Activated CD4-positive, alpha-beta T cell treated with anti-CD3 and anti-CD28 coated beads for 36 hours (primary cell): Measurements from ENCODE around the gene MAN1C1. TPM values are rescaled to one million over a fixed set of nuclear protein-coding genes. Genes with fewer than 3 reads are reported as not detected.

ENCODE experiments used
- ATAC-seq: fragments of 200-7000 bp; cut with Tn5 transposase; one replicate; pipeline ENCODE4 v1.10.0; 2021; ENCODE audit warnings: mild to moderate bottlenecking, moderate library complexity
- CTCF ChIA-PET: fragments of 350-600 bp; sonication (Branson Sonifier 250); formaldehyde crosslinking; loops from one replicate; lab custom pipeline; 2021; ENCODE audit warnings: antibody characterized with exemption; lab: Charles Lee
- POLR2A ChIA-PET: fragments of 350-600 bp; sonication (Branson Sonifier 250); formaldehyde crosslinking; loops from one replicate; lab custom pipeline; 2021; ENCODE audit warnings: antibody characterized with exemption, inconsistent platforms; lab: Charles Lee
- DNase-seq: peaks from one replicate; pipeline ENCODE4 v3.0.0-alpha.2; 2020
- H3K27ac Mint-ChIP-seq: one replicate; pipeline ENCODE4 v1.8.0; 2021; ENCODE audit warnings: mixed read lengths
- H3K27me3 Mint-ChIP-seq: one replicate; pipeline ENCODE4 v1.8.0; 2021; ENCODE audit warnings: mixed read lengths
- H3K36me3 Mint-ChIP-seq: one replicate; pipeline ENCODE4 v1.8.0; 2021; ENCODE audit warnings: low read depth, mixed read lengths
- H3K4me1 Mint-ChIP-seq: one replicate; pipeline ENCODE4 v1.8.0; 2021; ENCODE audit warnings: mixed read lengths
- H3K4me3 Mint-ChIP-seq: one replicate; pipeline ENCODE4 v1.8.0; 2021; ENCODE audit warnings: mild to moderate bottlenecking, moderate library complexity, mixed read lengths
- H3K9me3 Mint-ChIP-seq: one replicate; pipeline ENCODE4 v1.8.0; 2021; ENCODE audit warnings: low read depth, mixed read lengths
- intact Hi-C, 2 experiments: fragments of 100-400 bp; cut with DNase I in 1 of 2; cut with micrococcal nuclease in 1 of 2; formaldehyde crosslinking; loops; one replicate each; pipeline versions ENCODE4 v1.14.2 to v1.15.1; 2022 to 2024; cut with DNase I, micrococcal nuclease
- total RNA-seq, 2 experiments: library from RNA; stranded (reverse); gene quantifications; one replicate each; pipeline ENCODE4 v1.2.3, GENCODE V29; 2021

The MAN1C1 gene
- total RNA-seq, 2 experiments from 2014 or later: 10.0 to 10.1 TPM

- intact Hi-C loops: loop anchor here (2.0 kb wide), 3 partner anchors 97 to 165 kb away; partner anchors contain the start of gene MAN1C1 (in 1 of the 2)
- CTCF ChIA-PET: interaction anchor here (0.6 to 1.3 kb wide), 6 partner anchors 14 to 1224 kb away, joined by 3 to 5 read pairs (median 4); no protein-coding TSS in a partner anchor
- Mint-ChIP-seq H3K36me3 (peaks cover 17% of the 10 kb centered on the region), H3K27ac (peak overlapping the region; percentile 76), H3K27me3 (no peaks in the 10 kb centered on the region), H3K9me3 (no peaks in the 10 kb centered on the region), H3K4me1 (peaks cover 90% of the 10 kb centered on the region), H3K4me3 (peak overlapping the region; percentile 57)
- DNase-seq: no peak
- ATAC-seq: no peak
- POLR2A ChIA-PET: interaction anchor here (0.6 to 1.4 kb wide), 4 partner anchors 15 to 865 kb away, joined by 3 to 4 read pairs (median 4); no protein-coding TSS in a partner anchor
Measured at GRCh38 chr1:25773441-25774125, 157.0 kb downstream of the MAN1C1 start.

- peaks cover 17% of the 10 kb centered on the region for H3K36me3 Mint-ChIP-seq
- H3K27ac Mint-ChIP-seq: peak overlapping the region; percentile 76
- peaks cover 85% of the 10 kb centered on the region for H3K4me1 Mint-ChIP-seq
- H3K27me3 Mint-ChIP-seq: no peaks in the 10 kb centered on the region
- intact Hi-C loops: loop anchor here (2.0 kb wide), 3 partner anchors 98 to 166 kb away; partner anchors contain the start of gene MAN1C1 (in 1 of the 2)
- H3K9me3 Mint-ChIP-seq: no peaks in the 10 kb centered on the region
- ChIA-PET CTCF (interaction anchor here (0.6 to 1.3 kb wide), 6 partner anchors 15 to 1223 kb away, joined by 3 to 6 read pairs (median 4); no protein-coding TSS in a partner anchor), POLR2A (interaction anchor here (1.2 to 1.4 kb wide), 3 partner anchors 14 to 131 kb away, joined by 3 to 4 read pairs (median 3); no protein-coding TSS in a partner anchor)
- ATAC-seq: no peak
- H3K4me3 Mint-ChIP-seq: peak overlapping the region; percentile 57
- no peak for DNase-seq
Measured at GRCh38 chr1:25774206-25774803, 157.7 kb downstream of the MAN1C1 start.

GRCh38 chr1:25774921-25775771, 158.6 kb downstream of the MAN1C1 start:
- Mint-ChIP-seq H3K4me3 (peak overlapping the region; percentile 57), H3K9me3 (no peaks in the 10 kb centered on the region), H3K36me3 (peaks cover 17% of the 10 kb centered on the region), H3K27me3 (no peaks in the 10 kb centered on the region), H3K27ac (peak overlapping the region; percentile 84), H3K4me1 (peaks cover 80% of the 10 kb centered on the region)
- ChIA-PET POLR2A (interaction anchor here (0.5 to 1.4 kb wide), 5 partner anchors 10 to 132 kb away, joined by 3 to 4 read pairs (median 3); no protein-coding TSS in a partner anchor), CTCF (interaction anchor here (0.6 to 1.2 kb wide), 4 partner anchors 16 to 166 kb away, joined by 3 to 6 read pairs (median 4); no protein-coding TSS in a partner anchor)
- intact Hi-C loops: loop anchor here (1.0 to 2.0 kb wide), 6 partner anchors 21 to 166 kb away; partner anchors contain the start of gene MAN1C1 (in 1 of the 2)
- ATAC-seq (peak; percentile 85), DNase-seq (peak; percentile 94)

GRCh38 chr1:25779388-25779787, 162.8 kb downstream of the MAN1C1 start:
- no peak overlapping the region for H3K27ac Mint-ChIP-seq
- DNase-seq (no peak), ATAC-seq (no peak)
- H3K27me3 Mint-ChIP-seq: no peaks in the 10 kb centered on the region
- intact Hi-C loops: no loop called here
- CTCF ChIA-PET: interaction anchor here (0.6 kb wide), 2 partner anchors 9 to 54 kb away, joined by 3 to 4 read pairs; no protein-coding TSS in a partner anchor
- no peaks in the 10 kb centered on the region for H3K9me3 Mint-ChIP-seq
- POLR2A ChIA-PET: no interaction called here
- H3K4me3 Mint-ChIP-seq: no peak overlapping the region
- H3K36me3 Mint-ChIP-seq: no peaks in the 10 kb centered on the region
- peaks cover 40% of the 10 kb centered on the region for H3K4me1 Mint-ChIP-seq

- DNase-seq (no peak), ATAC-seq (no peak)
- H3K27me3 Mint-ChIP-seq: no peaks in the 10 kb centered on the region
- intact Hi-C loops: no loop called here
- CTCF ChIA-PET: interaction anchor here (0.6 to 1.3 kb wide), 2 partner anchors 10 to 18 kb away, joined by 4 to 6 read pairs; no protein-coding TSS in a partner anchor
- peaks cover 35% of the 10 kb centered on the region for H3K4me1 Mint-ChIP-seq
- POLR2A ChIA-PET: interaction anchor here (0.7 kb wide), 1 partner anchor 64 kb away, joined by 4 read pairs; no protein-coding TSS in a partner anchor
- no peak overlapping the region for H3K4me3 Mint-ChIP-seq
- H3K27ac Mint-ChIP-seq: no peak overlapping the region
- no peaks in the 10 kb centered on the region for H3K9me3 Mint-ChIP-seq
- H3K36me3 Mint-ChIP-seq: no peaks in the 10 kb centered on the region
Measured at GRCh38 chr1:25779894-25780293, 163.3 kb downstream of the MAN1C1 start.

- no peak overlapping the region for H3K4me3 Mint-ChIP-seq
- intact Hi-C loops: no loop called here
- peaks cover 29% of the 10 kb centered on the region for H3K4me1 Mint-ChIP-seq
Measured at GRCh38 chr1:25780318-25781129, 163.9 kb downstream of the MAN1C1 start.

GRCh38 chr1:25781130-25781433, 164.5 kb downstream of the MAN1C1 start:
- CTCF ChIA-PET: interaction anchor here (1.3 kb wide), 1 partner anchor 17 kb away, joined by 6 read pairs; no protein-coding TSS in a partner anchor
- DNase-seq (no peak), ATAC-seq (no peak)
- POLR2A ChIA-PET: no interaction called here
- Mint-ChIP-seq H3K27me3 (no peaks in the 10 kb centered on the region), H3K4me1 (peaks cover 26% of the 10 kb centered on the region), H3K4me3 (no peak overlapping the region), H3K27ac (no peak overlapping the region), H3K9me3 (no peaks in the 10 kb centered on the region), H3K36me3 (no peaks in the 10 kb centered on the region)
- intact Hi-C loops: no loop called here

More at GRCh38 chr1:25780318-25781129, 163.9 kb downstream of the MAN1C1 start:
- no peaks in the 10 kb centered on the region for H3K36me3 Mint-ChIP-seq
- ChIA-PET CTCF (interaction anchor here (1.3 kb wide), 1 partner anchor 18 kb away, joined by 6 read pairs; no protein-coding TSS in a partner anchor), POLR2A (interaction anchor here (0.7 kb wide), 1 partner anchor 64 kb away, joined by 4 read pairs; no protein-coding TSS in a partner anchor)
- H3K9me3 Mint-ChIP-seq: no peaks in the 10 kb centered on the region
- H3K27ac Mint-ChIP-seq: no peak overlapping the region
- no peaks in the 10 kb centered on the region for H3K27me3 Mint-ChIP-seq
- ATAC-seq: no peak
- no peak for DNase-seq

GRCh38 chr1:25782608-25783201, 166.1 kb downstream of the MAN1C1 start:
- no peak for DNase-seq
- Mint-ChIP-seq H3K4me3 (no peak overlapping the region), H3K9me3 (no peaks in the 10 kb centered on the region), H3K27ac (no peak overlapping the region), H3K27me3 (no peaks in the 10 kb centered on the region), H3K4me1 (peaks cover 20% of the 10 kb centered on the region), H3K36me3 (no peaks in the 10 kb centered on the region)
- ATAC-seq: no peak
- ChIA-PET CTCF (interaction anchor here (0.9 kb wide), 1 partner anchor 11 kb away, joined by 3 read pairs; no protein-coding TSS in a partner anchor), POLR2A (no interaction called here)
- intact Hi-C loops: no loop called here

GRCh38 chr1:25784575-25785051, 168.0 kb downstream of the MAN1C1 start:
- Mint-ChIP-seq H3K9me3 (no peaks in the 10 kb centered on the region), H3K27ac (no peak overlapping the region), H3K27me3 (no peaks in the 10 kb centered on the region), H3K4me1 (peaks cover 9% of the 10 kb centered on the region), H3K36me3 (peaks cover 2% of the 10 kb centered on the region), H3K4me3 (no peak overlapping the region)
- ATAC-seq: no peak
- no peak for DNase-seq
- intact Hi-C loops: no loop called here
- CTCF ChIA-PET: interaction anchor here (0.7 kb wide), 1 partner anchor 305 kb away, joined by 3 read pairs; no protein-coding TSS in a partner anchor
- POLR2A ChIA-PET: interaction anchor here (0.9 kb wide), 1 partner anchor 10 kb away, joined by 3 read pairs; no protein-coding TSS in a partner anchor
